CD4-positive, alpha-beta T cell treated with Interferon alpha-2 for 1 hour (primary cell): ENCODE data around the gene TUBB6.
A peak's percentile ranks its signal among the peaks of the same experiment; 100 is the strongest.

Experiments used
- DNase-seq, 2 donors: peaks; one replicate each; pipeline ENCODE4 v3.0.0-alpha.2; 2020 to 2022

The TUBB6 gene

DNA sequence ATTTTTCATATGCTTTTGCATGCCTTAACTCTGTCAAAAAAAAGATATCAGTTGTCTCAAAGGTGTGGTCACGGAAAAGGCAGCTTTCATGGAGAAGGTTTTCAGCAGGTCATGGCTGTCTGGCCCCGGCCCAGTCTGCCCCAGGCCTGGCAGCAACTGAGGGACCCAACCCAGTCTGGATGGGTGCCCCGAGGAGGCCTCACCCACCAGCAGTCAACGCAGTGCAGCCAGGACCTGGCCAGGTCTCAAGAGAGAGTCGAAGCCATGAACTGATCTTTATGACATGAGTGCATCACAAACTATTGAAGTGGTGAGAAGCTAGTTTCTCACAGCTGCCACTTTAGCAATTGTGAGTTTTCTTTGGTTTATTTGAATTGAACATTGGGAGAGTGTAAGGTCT lies 7.9 kb downstream of the TUBB6 start:
- no peak for DNase-seq

DNA sequence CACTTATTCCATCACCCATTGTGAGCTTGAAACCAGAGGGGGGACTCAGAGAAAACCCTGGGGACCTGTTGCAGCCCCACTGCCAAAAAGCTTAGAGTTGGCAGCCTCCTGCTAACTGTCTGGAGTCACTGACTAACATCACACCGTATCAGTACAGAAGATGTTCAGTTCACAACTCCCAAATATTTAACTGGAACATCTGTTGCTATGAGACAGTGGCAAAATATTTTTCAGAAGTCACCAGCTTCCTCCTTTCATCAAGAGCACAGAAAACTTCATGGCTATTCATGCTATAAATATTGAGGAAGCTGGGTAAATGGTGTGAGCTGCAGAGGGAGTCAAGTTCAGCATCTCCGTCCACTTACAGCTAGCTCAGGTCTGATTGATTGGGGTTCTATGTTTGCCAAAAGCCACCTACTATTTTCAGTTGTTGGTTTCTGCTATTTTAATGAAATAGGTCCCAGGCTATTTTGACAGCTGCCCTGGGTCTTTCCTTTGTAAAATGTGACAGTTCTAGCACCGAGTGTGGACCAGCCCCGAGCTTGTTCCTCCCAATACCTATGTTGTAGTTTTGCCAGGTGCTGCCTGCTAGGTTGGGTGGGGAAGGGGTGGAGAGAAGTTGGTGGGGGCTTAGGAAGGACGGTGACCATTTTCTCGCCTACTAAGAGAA lies 9.8 kb downstream of the TUBB6 start:
- no peak for DNase-seq

DNA sequence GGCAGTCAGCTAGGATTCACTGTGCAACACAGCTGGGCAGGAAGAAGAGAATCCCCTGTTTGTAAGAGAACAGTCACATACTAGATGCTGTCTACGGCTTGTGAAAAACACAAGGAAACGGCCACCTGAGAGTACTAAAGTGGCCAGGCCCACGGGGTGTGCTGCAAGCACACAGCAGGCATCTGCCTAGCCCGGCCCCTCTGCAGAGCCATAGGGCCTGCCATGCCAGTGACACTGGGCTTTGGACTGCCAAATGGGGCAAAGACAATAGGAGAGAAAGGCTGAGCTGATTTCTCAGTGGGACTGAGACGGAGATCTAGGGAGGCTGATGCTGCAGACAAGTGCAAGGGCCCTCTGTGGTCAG lies 10.3 kb downstream of the TUBB6 start:
- no peak for DNase-seq

DNA sequence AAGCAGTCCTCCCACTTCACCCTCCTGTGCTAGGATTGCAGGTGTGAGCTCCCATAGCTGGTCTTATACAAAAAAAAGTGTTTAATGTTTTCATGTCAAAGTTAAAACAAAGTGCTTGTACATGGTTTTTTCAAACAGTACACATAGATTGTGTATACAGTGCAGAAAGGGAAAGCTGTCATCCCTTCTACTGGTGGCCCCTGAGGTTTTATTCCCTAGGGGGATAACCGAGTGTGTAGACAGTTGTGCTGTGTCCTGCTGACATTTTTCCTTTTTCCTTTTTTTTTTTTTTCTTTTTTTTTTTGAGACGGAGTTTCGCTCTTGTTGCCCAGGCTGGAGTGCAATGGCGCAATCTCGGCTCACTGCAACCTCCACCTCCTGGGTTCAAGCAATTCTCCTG lies 10.8 kb downstream of the TUBB6 start:
- DNase-seq = no peak

GRCh38 chr18:12321333-12321732 lies 13.3 kb downstream of the TUBB6 start:
- DNase-seq = no peak

GRCh38 chr18:12324991-12325725 lies 17.1 kb downstream of the TUBB6 start:
- DNase-seq = no peak

DNA sequence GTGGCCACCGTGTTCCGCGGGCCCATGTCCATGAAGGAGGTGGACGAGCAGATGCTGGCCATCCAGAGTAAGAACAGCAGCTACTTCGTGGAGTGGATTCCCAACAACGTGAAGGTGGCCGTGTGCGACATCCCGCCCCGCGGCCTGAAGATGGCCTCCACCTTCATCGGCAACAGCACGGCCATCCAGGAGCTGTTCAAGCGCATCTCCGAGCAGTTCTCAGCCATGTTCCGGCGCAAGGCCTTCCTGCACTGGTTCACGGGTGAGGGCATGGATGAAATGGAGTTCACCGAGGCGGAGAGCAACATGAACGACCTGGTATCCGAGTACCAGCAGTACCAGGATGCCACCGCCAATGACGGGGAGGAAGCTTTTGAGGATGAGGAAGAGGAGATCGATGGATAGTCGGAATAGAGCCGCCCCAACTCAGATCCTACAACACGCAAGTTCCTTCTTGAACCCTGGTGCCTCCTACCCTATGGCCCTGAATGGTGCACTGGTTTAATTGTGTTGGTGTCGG lies 17.7 kb downstream of the TUBB6 start:
- DNase-seq = no peak

DNA sequence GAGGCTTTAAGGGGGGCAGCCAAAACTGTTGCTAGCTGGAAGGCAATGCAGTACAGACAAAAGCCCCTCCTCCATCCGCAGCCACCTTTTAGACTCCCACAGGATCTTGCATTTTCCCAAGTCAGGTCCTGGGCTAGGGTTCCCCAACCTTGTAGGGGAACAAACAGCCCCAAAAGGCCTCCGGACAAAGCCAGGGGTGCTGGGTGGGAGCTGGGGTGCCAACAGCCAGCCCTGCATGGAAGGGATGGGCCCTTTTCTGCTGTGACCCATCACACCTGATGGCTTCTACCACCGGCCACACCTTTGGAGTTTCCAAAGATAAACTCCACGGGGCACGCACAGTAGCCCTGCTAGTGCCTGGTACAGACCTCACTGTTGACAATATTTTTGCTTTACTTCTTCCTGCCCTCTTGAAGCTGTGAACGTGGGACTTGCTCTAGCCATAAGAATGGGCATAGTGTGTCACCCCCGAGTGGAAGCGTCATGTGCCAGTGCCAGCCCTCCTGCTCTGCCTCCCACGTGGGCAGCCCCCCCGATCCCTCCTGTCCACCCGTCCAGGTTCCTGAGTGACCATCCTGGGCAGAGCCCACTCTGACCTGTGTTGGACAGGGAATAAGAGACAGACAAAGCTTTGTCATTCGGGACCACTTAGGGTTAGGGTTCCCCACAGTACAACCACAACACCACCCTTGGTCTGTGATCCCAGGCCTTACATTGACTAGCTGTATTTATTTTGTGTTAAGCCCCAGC lies 18.8 kb downstream of the TUBB6 start:
- no peak for DNase-seq

GRCh38 chr18:12327510-12328178 lies 19.6 kb downstream of the TUBB6 start:
- DNase-seq = peak; percentile 62 to 67

GRCh38 chr18:12328179-12328823 lies 20.3 kb downstream of the TUBB6 start:
- DNase-seq = no peak

GRCh38 chr18:12329125-12329698 lies 21.2 kb downstream of the TUBB6 start:
- DNase-seq = no peak

DNA sequence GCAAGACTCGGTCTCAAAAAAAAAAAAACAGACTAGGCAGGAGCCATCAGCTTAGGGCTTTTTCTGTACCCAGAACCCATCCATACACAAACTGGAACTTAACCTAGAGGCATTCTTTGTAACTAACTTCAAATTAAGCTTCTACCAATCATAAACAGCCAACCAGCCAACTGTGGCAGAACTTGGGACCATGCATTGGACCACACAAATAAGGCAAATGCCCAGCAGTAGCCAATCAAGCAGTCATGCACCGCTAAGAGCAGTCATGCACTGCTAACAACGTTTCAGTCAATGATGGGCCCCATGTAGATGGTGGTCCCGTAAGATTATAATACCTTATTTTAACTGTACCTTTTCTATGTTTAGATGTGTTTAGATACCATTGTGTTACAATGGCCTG lies 22.7 kb downstream of the TUBB6 start:
- DNase-seq = no peak

GRCh38 chr18:12333506-12334290 lies 25.7 kb downstream of the TUBB6 start:
- no peak for DNase-seq

GRCh38 chr18:12334366-12334808 lies 26.3 kb downstream of the TUBB6 start:
- DNase-seq = no peak

GRCh38 chr18:12334863-12335262 lies 26.8 kb downstream of the TUBB6 start:
- DNase-seq = no peak

DNA sequence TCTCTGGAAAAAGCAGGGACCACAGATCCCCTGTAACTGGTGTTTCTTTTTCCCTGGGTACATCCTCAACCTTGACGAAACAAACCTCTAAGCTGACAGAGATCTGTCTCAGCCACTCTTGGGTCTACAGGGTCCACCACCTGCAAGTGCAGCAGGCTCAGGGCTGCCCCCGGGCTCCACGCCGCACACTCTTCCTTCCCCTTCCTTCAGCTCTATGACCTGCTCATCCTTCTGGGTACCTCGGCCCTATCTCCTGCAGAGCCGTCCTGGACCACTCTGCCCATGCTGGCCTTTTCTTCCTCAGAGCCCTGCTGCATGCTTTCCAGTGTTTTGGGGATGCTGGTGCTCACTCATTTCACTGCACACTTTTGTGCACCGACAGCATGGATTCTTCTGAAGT lies 27.5 kb downstream of the TUBB6 start:
- no peak for DNase-seq

GRCh38 chr18:12336171-12336613 lies 28.2 kb downstream of the TUBB6 start:
- no peak for DNase-seq

GRCh38 chr18:12336887-12337286 lies 28.8 kb downstream of the TUBB6 start:
- no peak for DNase-seq

DNA sequence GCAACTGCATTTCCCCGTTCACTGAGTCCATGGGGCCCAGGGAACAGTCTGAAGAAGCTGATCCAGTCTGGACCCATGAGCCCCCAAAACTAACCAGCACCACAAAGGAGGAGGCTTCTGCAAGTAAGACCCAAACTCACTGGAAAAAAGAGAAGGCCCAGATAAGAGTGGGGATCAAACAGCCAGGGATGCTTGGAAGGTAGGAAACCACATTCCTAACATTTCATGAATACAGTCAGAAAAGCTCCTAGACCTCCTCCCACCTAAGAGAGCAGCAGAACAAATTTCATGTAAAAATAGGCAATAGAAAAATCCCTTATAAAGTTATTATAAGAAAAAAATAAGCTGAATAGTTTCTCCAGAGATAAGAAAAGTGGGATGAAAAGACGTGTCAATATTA lies 30.3 kb downstream of the TUBB6 start:
- no peak for DNase-seq

- no peak for DNase-seq
These were observed 33.1 kb downstream of the TUBB6 start for GRCh38 chr18:12340945-12341660.

DNA sequence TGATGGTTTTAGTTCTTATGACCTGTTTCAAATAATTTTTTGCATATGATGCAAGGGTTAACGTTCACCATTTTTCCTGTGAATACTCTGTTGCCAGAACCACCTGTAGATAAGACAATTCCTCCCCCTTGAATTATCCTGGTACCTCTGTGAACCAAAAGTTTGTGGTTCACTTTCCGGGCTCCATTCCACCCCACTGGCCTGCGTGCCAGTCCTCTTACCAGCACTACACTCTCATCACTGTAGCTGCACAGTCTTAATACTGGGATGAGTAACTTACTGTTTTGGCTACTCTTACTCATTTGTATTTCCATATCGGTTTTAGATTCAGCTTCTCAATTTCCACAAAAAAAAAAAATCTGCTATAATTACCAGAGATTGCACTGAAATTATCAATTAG lies 34.6 kb downstream of the TUBB6 start:
- no peak for DNase-seq
